T follicular helper cell (primary cell): ENCODE results near the gene SHROOM3.

Experiments used
- DNase-seq: peaks from one replicate; pipeline ENCODE4 v3.0.0-alpha.2; 2020; ENCODE audit warnings: low read depth

The SHROOM3 gene

GRCh38 chr4:76570141-76570973, 135.3 kb downstream of the SHROOM3 start:
- DNase-seq = no peak

DNA sequence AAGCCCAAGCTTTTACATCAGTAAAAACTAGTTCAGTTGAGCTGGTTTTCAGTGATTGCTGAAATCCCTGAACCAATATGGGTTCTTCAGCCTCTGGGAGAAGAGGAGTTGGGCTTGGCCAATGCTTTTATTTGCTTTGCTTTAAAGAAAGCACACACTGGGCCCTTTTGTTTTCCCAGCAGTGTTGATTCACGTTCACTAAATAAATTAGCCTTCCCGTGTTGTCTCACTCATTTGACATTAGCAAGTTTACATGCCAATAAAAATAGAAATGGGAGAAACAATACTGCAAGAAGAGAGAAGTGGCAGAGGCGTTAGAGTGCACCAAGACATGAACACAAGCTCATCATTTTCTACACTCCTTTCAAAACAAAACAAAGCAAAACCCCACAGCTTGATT, 136.2 kb downstream of the SHROOM3 start:
- no peak for DNase-seq

DNA sequence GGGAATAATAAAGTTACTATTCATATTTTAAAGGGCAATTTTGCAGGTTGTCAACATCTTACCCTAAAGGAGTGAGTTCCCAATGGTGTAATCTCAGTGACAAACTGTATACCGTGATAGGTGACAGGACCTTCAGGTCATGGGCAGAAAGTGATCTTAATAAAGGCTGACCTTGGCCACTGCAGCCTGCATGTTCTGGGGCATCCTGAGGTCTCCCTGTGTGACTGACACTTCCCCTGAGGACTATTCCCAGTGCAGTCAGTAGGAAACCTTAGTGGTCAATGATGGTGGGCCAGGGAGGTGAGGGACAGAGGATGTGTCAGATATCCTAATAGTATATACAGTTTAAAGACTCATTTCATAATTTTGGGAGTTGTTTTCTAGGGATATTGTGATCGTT, 137.2 kb downstream of the SHROOM3 start:
- no peak for DNase-seq

DNA sequence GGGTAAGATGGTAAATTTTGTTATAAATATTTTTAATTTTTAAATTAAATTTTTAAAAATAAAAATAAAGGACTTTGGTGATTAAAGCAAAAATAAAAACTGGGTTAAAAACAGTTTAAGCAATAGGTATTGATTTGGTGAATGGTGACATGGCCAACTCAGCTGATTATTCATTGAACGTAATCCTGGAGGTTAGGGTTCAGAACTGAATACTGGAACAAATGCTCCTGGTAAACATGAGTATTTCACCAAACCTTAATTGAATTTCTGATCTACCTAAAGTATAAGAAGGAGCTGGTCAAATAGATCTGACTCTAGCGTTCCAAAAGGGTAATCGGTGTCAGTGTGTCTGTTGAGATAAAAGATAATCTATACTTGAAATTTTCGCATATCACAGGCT, 141.8 kb downstream of the SHROOM3 start:
- DNase-seq = no peak

GRCh38 chr4:76578002-76578560, 143.1 kb downstream of the SHROOM3 start:
- no peak for DNase-seq

DNA sequence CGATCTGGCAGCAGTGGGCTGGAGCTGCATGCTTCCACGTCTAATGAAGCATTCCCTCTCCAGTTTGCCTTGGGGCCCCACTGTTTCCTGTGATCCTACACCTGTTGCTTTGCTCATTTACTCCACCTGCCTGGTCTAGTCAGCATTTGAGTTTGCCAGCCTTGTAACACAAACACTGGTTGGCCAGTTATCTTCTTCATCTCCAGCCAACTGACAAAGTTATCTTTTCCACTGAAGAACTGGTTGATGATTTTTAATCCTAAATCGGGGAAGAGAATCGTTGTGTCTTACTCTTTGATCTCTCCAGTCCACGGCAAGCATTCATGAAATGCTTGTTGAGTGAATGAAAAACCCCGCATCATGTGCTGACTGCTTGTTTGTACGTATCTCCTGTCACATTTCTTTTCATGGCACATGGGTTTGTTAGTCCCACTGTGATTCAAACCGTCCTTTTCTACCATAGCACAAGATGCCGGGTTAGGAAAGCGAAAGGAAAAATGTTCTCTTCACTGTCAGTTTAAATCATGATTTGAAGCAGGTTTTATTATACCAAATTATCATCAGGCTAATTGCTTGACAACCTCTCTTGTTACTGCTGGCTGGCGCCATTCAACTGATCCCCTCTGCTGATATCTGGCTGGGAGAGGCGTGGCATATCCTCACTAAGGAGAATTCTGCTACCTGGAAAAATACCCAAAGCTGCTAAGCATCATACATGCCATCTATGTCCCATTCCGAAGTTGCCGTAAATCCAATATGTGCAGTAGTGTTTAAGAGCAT, 144.8 kb downstream of the SHROOM3 start:
- DNase-seq = no peak

- no peak for DNase-seq
These were observed 146.3 kb downstream of the SHROOM3 start for GRCh38 chr4:76581077-76581962.

- DNase-seq = no peak
These were observed 147.2 kb downstream of the SHROOM3 start for GRCh38 chr4:76582074-76582816.

GRCh38 chr4:76582817-76583087, 147.7 kb downstream of the SHROOM3 start:
- DNase-seq = no peak

GRCh38 chr4:76584241-76585152, 149.5 kb downstream of the SHROOM3 start:
- no peak for DNase-seq

GRCh38 chr4:76585272-76585671, 150.2 kb downstream of the SHROOM3 start:
- DNase-seq = no peak

- DNase-seq = no peak
These were observed 150.9 kb downstream of the SHROOM3 start for GRCh38 chr4:76585897-76586360.

GRCh38 chr4:76588274-76588673, 153.2 kb downstream of the SHROOM3 start:
- DNase-seq = no peak

DNA sequence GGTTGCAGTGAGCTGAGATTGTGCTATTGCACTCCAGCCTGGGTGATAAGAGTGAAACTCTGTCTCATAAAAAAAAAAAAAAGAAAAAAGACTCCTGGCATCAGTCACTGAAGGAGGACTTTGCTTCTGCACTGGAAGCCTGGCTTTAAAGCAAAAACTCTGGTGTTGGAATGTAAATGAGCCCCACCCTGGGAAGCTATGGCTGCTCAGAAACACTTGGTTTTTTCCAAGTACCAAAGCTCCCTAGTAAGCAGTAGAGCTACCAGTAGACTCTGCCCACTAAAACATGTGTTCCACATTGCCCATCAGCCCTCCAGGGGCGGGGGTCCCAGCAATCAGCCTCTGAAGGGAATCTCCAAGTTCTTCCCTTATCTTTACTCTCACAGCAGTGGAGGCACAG, 154.4 kb downstream of the SHROOM3 start:
- no peak for DNase-seq

DNA sequence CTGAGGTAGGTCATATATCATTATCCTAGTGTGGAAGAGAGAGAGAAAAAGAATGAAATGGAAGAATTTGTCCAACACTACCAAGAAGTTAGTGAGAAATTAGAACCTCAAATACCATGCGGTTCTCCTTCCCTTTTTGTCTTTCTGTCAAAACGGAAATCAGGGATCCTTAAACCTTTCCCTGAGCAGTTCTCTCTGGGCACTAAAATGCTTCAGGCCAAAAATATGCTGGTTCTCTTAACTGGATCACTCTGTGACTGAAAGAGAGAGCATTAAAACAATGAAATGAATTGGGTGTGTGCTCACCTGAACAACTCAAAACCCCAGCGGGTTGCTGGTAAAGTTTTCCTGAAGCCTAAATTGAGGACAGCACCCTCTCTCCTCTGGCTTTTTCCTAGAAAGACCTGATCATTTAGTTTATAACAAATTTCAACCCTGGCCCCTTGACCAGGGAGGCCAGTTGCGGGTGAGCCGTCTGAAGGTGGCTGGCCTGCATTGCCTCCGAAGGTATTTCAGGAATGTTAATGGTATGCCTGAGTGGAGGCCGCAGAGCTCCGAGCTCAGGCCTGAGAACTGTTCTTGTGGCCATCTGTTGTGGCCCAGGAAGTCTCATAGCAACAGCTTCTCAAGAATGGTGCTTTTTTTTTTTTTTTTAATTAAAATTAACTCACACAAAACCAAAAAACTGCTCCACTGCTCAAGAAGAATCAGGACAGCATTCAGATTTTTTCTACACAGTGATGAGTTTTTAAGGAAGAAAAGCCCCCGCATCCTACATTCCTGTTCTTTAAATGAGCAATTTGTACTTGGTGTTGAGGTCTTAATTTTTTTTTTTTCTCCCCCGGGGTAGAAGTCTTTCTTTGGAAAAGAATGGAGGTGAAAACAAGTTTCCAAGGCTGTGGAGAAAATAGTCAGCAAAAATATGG, 155.1 kb downstream of the SHROOM3 start:
- DNase-seq = no peak

DNA sequence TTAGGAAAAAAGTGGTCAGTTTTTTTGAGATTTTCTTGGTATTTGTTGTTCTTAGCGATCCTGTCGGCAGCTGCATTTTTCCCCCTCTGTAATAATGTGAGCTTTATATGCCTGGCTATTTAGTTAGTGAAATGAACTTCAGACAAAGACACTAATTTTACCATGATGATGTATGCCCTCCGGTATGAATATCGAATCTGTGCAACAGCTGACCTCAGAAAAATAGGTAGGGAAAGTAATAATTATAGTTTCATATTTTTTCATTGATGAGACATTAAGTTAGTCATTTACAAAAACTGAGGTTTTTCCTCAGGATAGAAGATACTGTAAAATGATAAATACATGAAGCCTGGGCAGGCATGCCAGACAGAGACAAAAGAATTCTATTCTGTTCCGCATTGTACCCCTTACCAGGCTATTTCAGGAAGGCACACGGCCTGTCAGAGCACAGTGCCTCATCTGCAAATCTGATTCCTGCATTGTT, 155.8 kb downstream of the SHROOM3 start:
- no peak for DNase-seq

- DNase-seq = no peak
These were observed 157.0 kb downstream of the SHROOM3 start for GRCh38 chr4:76591992-76592391.

GRCh38 chr4:76592460-76592859, 157.4 kb downstream of the SHROOM3 start:
- DNase-seq = no peak

GRCh38 chr4:76594173-76594572, 159.1 kb downstream of the SHROOM3 start:
- no peak for DNase-seq
